ENCODE measurements around the gene ERO1B. TPM values are rescaled to one million over a fixed set of nuclear protein-coding genes. Genes with fewer than 3 reads are reported as not detected.
"Not testable (repeated sequence)": the region's sequence is repeated elsewhere in the genome, so short reads cannot be mapped to it uniquely, and the experiment has no call there.

Gene ERO1B
- total RNA-seq, 1 donor from 2014 or later, result 0.99 TPM

DNA sequence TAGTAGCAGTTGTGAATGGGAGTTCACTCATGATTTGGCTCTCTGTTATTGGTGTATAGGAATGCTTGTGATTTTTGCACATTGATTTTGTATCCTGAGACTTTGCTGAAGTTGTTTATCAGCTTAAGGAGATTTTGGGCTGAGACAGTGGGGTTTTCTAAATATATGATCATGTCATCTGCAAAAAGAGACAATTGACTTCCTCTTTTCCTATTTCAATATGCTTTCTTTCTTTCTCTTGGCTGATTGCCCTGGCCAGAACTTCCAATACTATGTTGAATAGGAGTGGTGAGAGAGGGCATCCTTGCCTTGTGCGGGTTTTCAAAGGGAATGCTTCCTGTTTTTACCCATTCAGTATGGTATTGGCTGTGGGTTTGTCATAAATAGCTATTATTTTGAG, 93.7 kb downstream of the ERO1B start:
- not testable (repeated sequence) for DNase-seq (ENCODE audit: low read depth, low spot score)

DNA sequence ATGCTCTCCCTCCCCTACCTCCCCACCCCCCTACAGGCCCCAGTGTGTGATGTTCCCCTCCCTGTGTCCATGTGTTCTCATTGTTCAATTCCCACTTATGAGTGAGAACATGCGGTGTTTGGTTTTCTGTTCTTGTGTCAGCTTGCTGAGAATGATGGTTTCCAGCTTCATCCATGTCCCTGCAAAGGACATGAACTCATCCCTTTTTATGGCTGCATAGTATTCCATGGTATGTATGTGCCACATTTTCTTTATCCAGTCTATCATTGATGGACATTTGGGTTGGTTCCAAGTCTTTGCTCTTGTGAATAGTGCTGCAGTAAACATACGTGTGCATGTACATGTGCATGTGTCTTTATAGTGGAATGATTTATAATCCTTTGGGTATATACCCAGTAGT, 95.3 kb downstream of the ERO1B start:
- not testable (repeated sequence) for DNase-seq (ENCODE audit: low read depth, low spot score)

DNA sequence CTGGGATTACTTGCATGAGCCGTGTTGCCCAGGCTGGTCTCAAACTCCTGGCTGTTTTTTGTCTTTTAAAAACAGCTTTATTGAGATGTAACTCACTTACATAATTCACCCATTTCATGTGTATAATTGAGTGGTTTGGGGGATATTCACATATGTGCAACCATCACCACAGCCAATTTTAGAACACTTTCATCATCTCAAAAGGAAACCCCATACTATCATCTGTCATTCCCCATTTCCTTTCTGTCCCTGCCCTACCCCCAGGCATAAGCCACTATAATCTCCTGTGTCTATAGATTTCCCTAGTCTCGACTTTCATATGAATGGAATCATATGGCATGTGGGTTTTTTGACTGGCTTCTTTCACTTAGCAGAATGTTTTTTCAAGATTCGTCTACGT, 96.1 kb downstream of the ERO1B start:
- no peak for DNase-seq (ENCODE audit: low read depth, low spot score)

DNA sequence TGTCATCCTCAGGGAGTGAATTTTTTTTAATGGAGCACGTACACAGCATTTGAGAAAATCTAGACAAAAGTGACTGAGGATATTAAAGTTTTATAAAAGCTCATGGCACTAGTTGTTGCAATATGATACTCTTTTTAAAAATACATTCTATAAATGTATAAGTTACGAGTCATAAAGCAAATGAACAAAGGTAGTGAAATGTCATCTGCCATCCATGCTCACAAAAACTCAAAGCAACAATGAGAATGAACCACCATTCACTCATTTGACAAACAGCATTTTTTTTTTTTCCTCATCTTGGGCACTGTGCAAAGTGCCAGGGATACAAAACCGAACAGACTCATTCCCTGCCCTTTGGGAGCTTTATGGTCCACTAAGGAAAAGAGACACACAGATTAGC, 100.7 kb downstream of the ERO1B start:
- no peak for DNase-seq (ENCODE audit: low read depth, low spot score)

DNA sequence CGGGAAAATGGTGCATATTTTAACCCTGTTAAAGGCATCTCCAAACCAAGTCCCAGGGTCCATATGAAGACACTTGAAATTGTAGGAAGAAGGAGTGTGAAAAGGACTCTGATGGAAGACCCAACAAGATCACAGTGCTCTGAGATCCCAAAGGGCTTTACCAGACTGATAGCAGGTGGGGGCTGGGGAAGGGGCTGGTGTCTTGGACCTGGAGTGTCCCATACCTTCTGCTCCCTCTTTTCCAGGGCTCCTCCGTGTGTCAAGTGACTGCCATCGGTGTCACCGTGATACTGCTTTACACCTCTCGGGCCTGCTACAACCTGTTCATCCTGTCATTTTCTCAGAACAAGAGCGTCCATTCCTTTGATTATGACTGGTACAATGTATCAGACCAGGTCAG, 102.1 kb downstream of the ERO1B start:
- DNase-seq (ENCODE audit: low read depth, low spot score), result no peak

DNA sequence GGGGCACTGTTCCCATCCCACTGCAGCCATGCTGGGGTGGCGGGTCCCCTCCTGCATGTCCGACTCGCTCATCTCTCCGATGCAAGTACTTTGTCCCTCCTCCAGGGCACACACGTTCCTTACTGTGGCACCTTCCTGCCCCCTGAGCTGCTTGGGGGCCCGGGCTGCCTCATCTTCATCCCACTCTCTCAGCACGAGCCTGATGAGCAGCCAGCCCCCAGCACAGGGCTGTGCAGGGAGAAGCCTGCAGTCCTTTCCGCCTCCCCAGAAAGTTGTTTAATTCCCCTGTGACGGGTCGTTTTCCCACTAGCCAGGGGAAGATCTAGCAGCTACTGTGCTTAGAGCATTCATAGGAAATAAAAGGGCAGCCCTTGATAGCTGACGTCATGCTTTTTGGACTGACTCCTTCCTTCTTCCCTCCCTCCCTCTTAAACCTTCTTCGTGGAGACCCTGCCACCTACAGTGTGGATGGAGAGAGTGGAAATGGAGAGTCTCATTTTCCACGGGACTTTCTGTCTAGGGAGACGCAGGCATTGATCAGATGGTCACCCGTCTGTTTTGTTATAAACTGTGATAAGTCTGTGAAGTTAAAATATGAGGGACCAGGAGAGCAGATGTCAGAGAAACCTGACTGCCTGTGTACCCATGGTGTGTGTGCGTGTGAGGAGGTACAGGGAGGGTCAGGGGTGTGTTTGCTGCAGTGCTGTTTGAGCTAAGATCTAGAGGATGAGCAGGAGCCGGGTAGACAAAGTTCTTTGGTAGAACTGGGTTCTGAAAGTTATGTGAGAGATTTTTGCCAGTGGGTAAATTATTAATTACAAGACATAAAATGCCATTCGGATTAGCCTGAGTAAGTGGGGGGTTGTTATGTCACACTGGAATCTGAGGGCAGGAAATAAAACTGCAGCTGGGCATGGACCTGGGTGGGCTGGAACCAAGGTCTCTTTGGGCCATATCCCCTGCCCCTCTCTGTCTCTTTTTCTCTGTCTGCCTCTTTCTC, 105.1 kb downstream of the ERO1B start:
- no peak for DNase-seq (ENCODE audit: low read depth, low spot score)

DNA sequence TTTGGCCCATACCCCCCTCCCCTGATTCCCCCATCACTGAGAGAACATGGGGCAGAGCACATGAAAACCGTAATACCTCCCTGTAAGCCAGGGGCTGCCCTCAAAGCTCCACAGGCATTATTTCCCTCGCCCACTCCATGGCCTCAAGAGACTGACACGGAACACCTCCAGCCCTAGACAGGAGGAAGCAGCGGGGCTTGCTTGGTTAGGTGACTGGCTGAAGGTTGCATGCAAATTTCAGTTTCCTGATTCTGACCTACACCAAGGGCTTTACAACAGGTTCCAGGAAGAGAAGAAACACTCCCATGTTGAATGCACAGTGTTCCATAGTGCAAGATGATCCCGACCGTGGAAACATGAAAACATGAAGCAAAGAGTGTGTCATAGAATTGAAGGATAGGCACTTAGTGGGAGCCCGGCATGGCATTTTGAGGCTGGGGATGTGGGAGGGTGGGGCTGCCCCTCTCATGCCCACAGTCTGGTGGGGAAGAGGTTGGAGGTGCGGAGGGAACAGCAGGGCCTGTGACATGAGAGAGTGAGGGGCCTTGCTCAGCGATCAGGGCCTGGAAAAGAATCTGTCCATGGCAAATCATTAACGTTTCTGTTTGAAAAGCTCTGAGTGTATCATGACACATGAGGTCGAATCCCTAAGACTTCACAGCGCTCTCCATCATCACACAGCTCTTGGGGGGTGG, 106.0 kb downstream of the ERO1B start:
- DNase-seq (ENCODE audit: low read depth, low spot score), result no peak

DNA sequence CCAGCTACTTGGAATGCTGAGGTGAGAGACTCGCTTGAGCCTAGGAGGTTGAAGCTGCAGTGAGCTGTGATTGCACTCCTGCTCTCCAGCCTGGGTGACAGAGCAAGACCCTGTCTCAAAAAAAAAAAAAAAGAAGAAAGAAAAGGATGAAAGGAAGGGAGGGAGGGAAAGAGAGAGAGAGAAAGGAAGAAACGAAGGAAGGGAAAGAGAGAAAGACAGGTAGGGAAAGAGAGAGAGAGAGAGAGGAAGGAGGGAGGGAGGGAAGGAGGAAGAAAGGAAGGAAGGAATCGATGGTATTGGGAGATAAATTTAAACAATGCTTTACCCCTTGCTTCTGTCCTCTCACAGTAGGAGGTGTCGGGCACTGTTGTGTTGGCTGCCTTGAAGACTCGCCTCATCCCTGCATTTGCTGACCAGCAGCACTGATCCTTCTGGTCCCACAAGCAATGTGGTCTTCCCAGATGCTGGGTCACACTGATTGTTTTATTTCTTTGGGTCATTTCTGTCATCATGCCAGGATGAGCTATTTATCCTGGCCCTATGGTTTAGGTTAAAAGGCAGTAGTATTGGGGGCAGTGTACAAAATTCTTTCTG, 108.5 kb downstream of the ERO1B start:
- DNase-seq (ENCODE audit: low read depth, low spot score), result no peak

DNA sequence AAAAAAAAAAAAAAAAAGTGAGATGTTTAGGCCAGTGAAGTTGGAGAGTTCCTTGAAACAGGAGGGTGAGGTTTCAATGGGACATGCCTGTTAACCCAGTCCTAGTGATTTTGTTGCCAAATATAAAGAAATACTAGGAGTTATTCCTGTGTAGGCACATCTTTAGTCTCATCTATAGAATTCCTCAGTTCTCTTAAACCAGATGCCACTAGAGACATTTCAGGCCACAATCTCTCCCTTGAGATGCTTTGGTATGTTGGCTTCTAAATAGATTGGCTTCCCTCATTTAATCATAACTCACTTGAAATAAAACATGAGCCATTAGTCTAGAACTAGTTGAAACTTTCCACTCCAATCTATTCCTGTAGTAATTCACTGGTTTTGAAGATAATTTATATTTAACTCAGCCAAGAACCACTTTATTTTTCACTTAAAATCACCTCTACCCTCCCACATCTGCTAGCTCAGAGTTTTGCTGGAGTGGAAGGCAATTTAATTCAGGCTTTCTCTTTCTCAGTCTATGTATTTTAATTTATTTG, 109.6 kb downstream of the ERO1B start:
- no peak for DNase-seq (ENCODE audit: low read depth, low spot score)

DNA sequence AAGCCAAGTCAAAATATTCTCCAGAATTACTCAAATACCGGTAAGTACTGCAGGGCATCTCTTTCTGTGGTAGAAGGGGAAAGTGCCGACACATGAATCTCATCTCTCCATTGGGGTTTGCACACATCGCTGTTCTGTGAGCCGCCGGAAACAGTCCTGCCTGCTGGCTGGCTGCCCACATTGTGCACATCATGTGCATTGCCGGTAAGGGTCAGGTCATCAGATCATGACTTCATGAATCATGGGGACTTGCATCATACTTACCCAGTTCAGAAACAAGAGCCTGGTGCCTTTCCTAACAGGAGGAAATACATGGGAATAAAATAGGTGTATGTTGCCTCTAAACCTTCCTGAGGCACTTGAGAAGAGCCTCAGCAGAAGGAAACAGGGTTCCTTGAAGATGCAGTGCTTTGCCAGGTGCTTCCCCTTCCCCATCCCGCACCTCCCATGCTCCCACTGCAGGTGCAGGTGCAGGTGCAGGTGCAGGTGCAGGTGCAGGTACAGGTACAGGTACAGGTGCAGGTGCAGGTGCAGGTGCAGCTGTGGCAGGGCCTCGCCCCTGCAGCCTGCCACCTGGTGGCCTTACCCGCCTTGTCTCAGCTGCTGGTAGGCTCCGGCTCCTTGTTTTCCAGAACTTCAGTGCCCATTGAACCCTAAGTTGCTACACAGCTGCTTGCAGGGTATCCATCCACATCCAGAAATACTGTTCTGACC, 112.9 kb downstream of the ERO1B start:
- peak; percentile 4 for DNase-seq (ENCODE audit: low read depth, low spot score)

DNA sequence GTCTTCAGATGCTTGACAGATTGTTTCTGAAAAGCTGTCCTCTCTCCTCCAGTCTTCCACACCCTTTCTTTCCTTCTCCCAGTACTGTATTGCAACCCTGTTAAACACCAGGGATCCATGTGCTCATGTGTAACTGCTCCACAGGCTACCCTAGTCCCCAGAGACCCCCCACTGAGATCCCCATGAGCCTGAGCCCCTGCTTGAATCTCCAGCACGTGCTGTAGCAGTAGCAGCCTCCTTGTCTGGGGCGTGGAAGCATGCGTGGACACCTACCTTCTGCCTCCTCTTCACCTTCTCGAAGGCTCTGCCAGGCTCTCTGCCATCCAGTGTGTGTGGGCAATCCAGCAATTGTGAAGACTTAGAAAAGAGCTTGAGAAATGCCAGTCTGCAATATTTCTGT, 114.2 kb downstream of the ERO1B start:
- no peak for DNase-seq (ENCODE audit: low read depth, low spot score)

DNA sequence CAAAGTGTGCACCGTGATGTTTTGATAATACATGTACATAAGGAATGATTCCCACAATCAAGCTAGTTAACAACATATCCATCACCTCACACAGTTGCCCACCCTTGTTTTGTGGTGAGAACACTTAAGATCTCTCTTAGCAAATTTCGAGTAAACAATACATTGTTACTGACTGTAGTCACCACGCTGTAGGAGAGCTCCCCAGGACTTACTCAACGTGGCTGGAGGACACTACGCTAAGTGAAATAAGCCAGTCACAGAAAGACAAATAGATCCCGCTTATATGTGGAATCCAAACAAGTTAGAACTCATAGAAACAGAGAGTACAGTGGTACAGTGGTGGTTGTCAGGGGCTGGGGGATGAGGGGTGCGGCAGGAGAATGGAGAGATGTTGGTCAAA, 114.6 kb downstream of the ERO1B start:
- DNase-seq (ENCODE audit: low read depth, low spot score), result no peak

DNA sequence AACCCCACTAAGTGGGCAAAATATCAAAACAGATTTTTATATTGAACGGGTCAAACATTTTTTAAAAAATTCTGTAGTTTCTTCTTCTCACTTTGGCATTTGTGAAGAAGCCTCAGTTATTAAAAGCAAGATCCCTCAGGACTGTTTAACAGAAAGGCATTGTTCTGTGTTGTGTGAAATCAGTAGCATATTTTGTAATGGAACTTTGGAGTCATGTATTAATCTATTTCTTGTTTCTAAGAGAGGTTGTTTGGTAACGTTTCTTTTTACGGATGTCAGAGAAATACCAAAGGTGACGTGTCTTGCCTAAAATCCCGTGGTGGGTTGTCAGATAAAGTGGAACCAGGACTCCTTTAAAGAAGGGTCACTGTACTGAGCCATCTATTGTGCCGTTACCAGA, 115.7 kb downstream of the ERO1B start:
- DNase-seq (ENCODE audit: low read depth, low spot score), result no peak

Other genes starting within 250 kb of the ERO1B start
- gene NID1, start 216.9 kb downstream of the ERO1B start, total RNA-seq, result 64.3 and 67.7 TPM in 2 replicates
- 3.2 and 5.5 TPM in 2 replicates for gene GPR137B, start 139.4 kb downstream of the ERO1B start, total RNA-seq
- not detected in 2 replicates for gene EDARADD, start 112.3 kb upstream of the ERO1B start, total RNA-seq
- gene LGALS8, start 242.0 kb upstream of the ERO1B start, total RNA-seq, result 70.6 and 84.2 TPM in 2 replicates